Stimulated activated memory B cell treated with anti-CD40 and anti-IgM and Interleukin-4, amounts not matched to agents 10 μg/mL and 1 μg/mL and 100 μg/mL, for 72 hours (primary cell): ENCODE data around the gene CYB5R3.

Experiments used
- ATAC-seq: fragments of 150-1000 bp; cut with Tn5 transposase; 2 replicates; pipeline ENCODE4 v1.10.0; 2021
- H3K27ac Mint-ChIP-seq: one replicate; pipeline ENCODE4 v1.8.0; 2022; ENCODE audit warnings: mild to moderate bottlenecking, mixed read lengths
- H3K27me3 Mint-ChIP-seq: one replicate; pipeline ENCODE4 v1.8.0; 2022; ENCODE audit warnings: mixed read lengths
- H3K36me3 Mint-ChIP-seq: one replicate; pipeline ENCODE4 v1.8.0; 2022; ENCODE audit warnings: mixed read lengths
- H3K4me1 Mint-ChIP-seq: one replicate; pipeline ENCODE4 v1.8.0; 2022; ENCODE audit warnings: mixed read lengths
- H3K4me3 Mint-ChIP-seq: one replicate; pipeline ENCODE4 v1.8.0; 2022; ENCODE audit warnings: mild to moderate bottlenecking, moderate library complexity, mixed read lengths
- H3K9me3 Mint-ChIP-seq: one replicate; pipeline ENCODE4 v1.8.0; 2022; ENCODE audit warnings: mixed read lengths

Gene CYB5R3

GRCh38 chr22:42661985-42662831 is 13.0 kb upstream of the CYB5R3 start:
- Mint-ChIP-seq H3K27ac (peak overlapping the region; percentile 79), H3K4me1 (peaks cover 38% of the 10 kb centered on the region), H3K27me3 (no peaks in the 10 kb centered on the region), H3K36me3 (no peaks in the 10 kb centered on the region), H3K9me3 (no peaks in the 10 kb centered on the region), H3K4me3 (peak overlapping the region; percentile 83)
- peak; percentile 70 for ATAC-seq

- Mint-ChIP-seq H3K27me3 (no peaks in the 10 kb centered on the region), H3K9me3 (no peaks in the 10 kb centered on the region), H3K4me1 (peaks cover 33% of the 10 kb centered on the region), H3K4me3 (no peak overlapping the region), H3K36me3 (no peaks in the 10 kb centered on the region), H3K27ac (peak overlapping the region; percentile 54)
- ATAC-seq: no peak
These were observed 7.4 kb upstream of the CYB5R3 start for GRCh38 chr22:42656578-42656977.

GRCh38 chr22:42655693-42656092 is 6.5 kb upstream of the CYB5R3 start:
- peak; percentile 95 for ATAC-seq
- H3K27ac Mint-ChIP-seq: peak overlapping the region; percentile 38
- peaks cover 33% of the 10 kb centered on the region for H3K4me1 Mint-ChIP-seq
- no peaks in the 10 kb centered on the region for H3K9me3 Mint-ChIP-seq
- H3K36me3 Mint-ChIP-seq: no peaks in the 10 kb centered on the region
- no peaks in the 10 kb centered on the region for H3K27me3 Mint-ChIP-seq
- peak overlapping the region; percentile 1 for H3K4me3 Mint-ChIP-seq

GRCh38 chr22:42654436-42655073 is 5.4 kb upstream of the CYB5R3 start:
- peaks cover 33% of the 10 kb centered on the region for H3K4me1 Mint-ChIP-seq
- no peaks in the 10 kb centered on the region for H3K27me3 Mint-ChIP-seq
- no peaks in the 10 kb centered on the region for H3K9me3 Mint-ChIP-seq
- no peaks in the 10 kb centered on the region for H3K36me3 Mint-ChIP-seq
- no peak overlapping the region for H3K27ac Mint-ChIP-seq
- H3K4me3 Mint-ChIP-seq: no peak overlapping the region
- ATAC-seq: no peak

- no peak overlapping the region for H3K4me3 Mint-ChIP-seq
These were observed 4.8 kb upstream of the CYB5R3 start for GRCh38 chr22:42653999-42654398.

GRCh38 chr22:42651134-42651533 is 1.9 kb upstream of the CYB5R3 start:
- Mint-ChIP-seq H3K36me3 (no peaks in the 10 kb centered on the region), H3K27ac (no peak overlapping the region), H3K4me1 (peaks cover 48% of the 10 kb centered on the region), H3K4me3 (no peak overlapping the region), H3K9me3 (no peaks in the 10 kb centered on the region), H3K27me3 (no peaks in the 10 kb centered on the region)
- no peak for ATAC-seq

More at GRCh38 chr22:42653999-42654398, 4.8 kb upstream of the CYB5R3 start:
- Mint-ChIP-seq H3K4me1 (peaks cover 33% of the 10 kb centered on the region), H3K27ac (no peak overlapping the region), H3K9me3 (no peaks in the 10 kb centered on the region), H3K36me3 (no peaks in the 10 kb centered on the region), H3K27me3 (no peaks in the 10 kb centered on the region)
- no peak for ATAC-seq

GRCh38 chr22:42648368-42649245 is 585 bp downstream of the CYB5R3 start:
- Mint-ChIP-seq H3K9me3 (no peaks in the 10 kb centered on the region), H3K4me1 (peaks cover 47% of the 10 kb centered on the region), H3K36me3 (no peaks in the 10 kb centered on the region), H3K27ac (peak overlapping the region; percentile 85), H3K4me3 (peak overlapping the region; percentile 88), H3K27me3 (no peaks in the 10 kb centered on the region)
- ATAC-seq: peak; percentile 80

- Mint-ChIP-seq H3K9me3 (no peaks in the 10 kb centered on the region), H3K4me1 (peaks cover 51% of the 10 kb centered on the region), H3K36me3 (no peaks in the 10 kb centered on the region), H3K27me3 (no peaks in the 10 kb centered on the region), H3K27ac (peak overlapping the region; percentile 85), H3K4me3 (peak overlapping the region; percentile 88)
- ATAC-seq: no peak
These were observed 1.2 kb downstream of the CYB5R3 start for GRCh38 chr22:42648017-42648367.

- Mint-ChIP-seq H3K27ac (peak overlapping the region; percentile 85), H3K27me3 (no peaks in the 10 kb centered on the region), H3K9me3 (no peaks in the 10 kb centered on the region), H3K36me3 (no peaks in the 10 kb centered on the region), H3K4me3 (peak overlapping the region; percentile 88), H3K4me1 (peaks cover 57% of the 10 kb centered on the region)
- ATAC-seq: no peak
These were observed 2.3 kb downstream of the CYB5R3 start for GRCh38 chr22:42646569-42647525.

- peaks cover 57% of the 10 kb centered on the region for H3K4me1 Mint-ChIP-seq
- peak overlapping the region; percentile 85 for H3K27ac Mint-ChIP-seq
These were observed 3.1 kb downstream of the CYB5R3 start for GRCh38 chr22:42645938-42646568.

GRCh38 chr22:42645341-42645937 is 3.8 kb downstream of the CYB5R3 start:
- H3K27ac Mint-ChIP-seq: peak overlapping the region; percentile 85
- peaks cover 63% of the 10 kb centered on the region for H3K4me1 Mint-ChIP-seq
- peaks cover 5% of the 10 kb centered on the region for H3K36me3 Mint-ChIP-seq
- H3K4me3 Mint-ChIP-seq: peak overlapping the region; percentile 29
- H3K9me3 Mint-ChIP-seq: no peaks in the 10 kb centered on the region
- H3K27me3 Mint-ChIP-seq: no peaks in the 10 kb centered on the region
- ATAC-seq: no peak

More at GRCh38 chr22:42645938-42646568, 3.1 kb downstream of the CYB5R3 start:
- no peak for ATAC-seq
- Mint-ChIP-seq H3K9me3 (no peaks in the 10 kb centered on the region), H3K36me3 (no peaks in the 10 kb centered on the region), H3K27me3 (no peaks in the 10 kb centered on the region), H3K4me3 (peak overlapping the region; percentile 40)

GRCh38 chr22:42644422-42645340 is 4.5 kb downstream of the CYB5R3 start:
- Mint-ChIP-seq H3K27me3 (no peaks in the 10 kb centered on the region), H3K4me3 (peak overlapping the region; percentile 29), H3K27ac (peak overlapping the region; percentile 85), H3K4me1 (peaks cover 66% of the 10 kb centered on the region), H3K36me3 (peaks cover 6% of the 10 kb centered on the region), H3K9me3 (no peaks in the 10 kb centered on the region)
- no peak for ATAC-seq
